IPS-20b (cell line): ENCODE results near the gene TMEM9B.
"Not testable (repeated sequence)": the region's sequence is repeated elsewhere in the genome, so short reads cannot be mapped to it uniquely, and the experiment has no call there.

Experiments used
- H3K27ac ChIP-seq: one replicate; pipeline ENCODE4 v1.5.1; 2013; ENCODE audit warnings: low read length
- H3K27me3 ChIP-seq: 2 replicates; pipeline ENCODE4 v1.6.1; 2013; ENCODE audit warnings: mild to moderate bottlenecking, low read length, inconsistent platforms; ENCODE audit not compliant: insufficient read depth
- H3K36me3 ChIP-seq: 2 replicates; pipeline ENCODE4 v1.6.1; 2013; ENCODE audit warnings: low read depth, mild to moderate bottlenecking, inconsistent platforms, low read length, moderate library complexity; ENCODE audit not compliant: insufficient read depth
- H3K4me1 ChIP-seq: 2 replicates; pipeline ENCODE4 v1.6.1; 2013; ENCODE audit warnings: mild to moderate bottlenecking, control low read depth, inconsistent platforms, low read length, moderate library complexity; ENCODE audit not compliant: insufficient read depth
- H3K4me3 ChIP-seq: 2 replicates; pipeline ENCODE4 v1.5.1; 2013; ENCODE audit warnings: mild to moderate bottlenecking, low read length, inconsistent platforms
- H3K9ac ChIP-seq: 2 replicates; pipeline ENCODE4 v1.6.1; 2013; ENCODE audit warnings: low read depth, mild to moderate bottlenecking, inconsistent platforms, low read length, moderate library complexity
- H3K9me3 ChIP-seq: 2 replicates; pipeline ENCODE4 v1.6.1; 2013; ENCODE audit warnings: mild to moderate bottlenecking, low read depth, low read length, inconsistent platforms; ENCODE audit not compliant: insufficient read depth

Gene TMEM9B

GRCh38 chr11:8998017-8998416 lies 33.8 kb upstream of the TMEM9B start:
- no peak overlapping the region for H3K9ac ChIP-seq
- H3K36me3 ChIP-seq, result no peaks in the 10 kb centered on the region
- H3K4me1 ChIP-seq, result peaks cover 4% of the 10 kb centered on the region
- H3K27me3 ChIP-seq, result peaks cover 30% of the 10 kb centered on the region
- H3K27ac ChIP-seq, result no peak overlapping the region
- no peaks in the 10 kb centered on the region for H3K9me3 ChIP-seq
- no peak overlapping the region for H3K4me3 ChIP-seq

- H3K4me3 ChIP-seq, result no peak overlapping the region
- no peaks in the 10 kb centered on the region for H3K36me3 ChIP-seq
- no peak overlapping the region for H3K9ac ChIP-seq
- no peak overlapping the region for H3K27ac ChIP-seq
- H3K27me3 ChIP-seq, result peaks cover 25% of the 10 kb centered on the region
- H3K4me1 ChIP-seq, result no peaks in the 10 kb centered on the region
- H3K9me3 ChIP-seq, result no peaks in the 10 kb centered on the region
Observed at GRCh38 chr11:8997451-8997850, 33.2 kb upstream of the TMEM9B start.

GRCh38 chr11:8989453-8989852 lies 25.2 kb upstream of the TMEM9B start:
- Histone ChIP-seq H3K4me1 (peaks cover 5% of the 10 kb centered on the region; the same call in 1 of the 2 replicates), H3K9me3 (no peaks in the 10 kb centered on the region), H3K36me3 (no peaks in the 10 kb centered on the region), H3K9ac (no peak overlapping the region), H3K4me3 (no peak overlapping the region), H3K27ac (no peak overlapping the region), H3K27me3 (no peaks in the 10 kb centered on the region)

DNA sequence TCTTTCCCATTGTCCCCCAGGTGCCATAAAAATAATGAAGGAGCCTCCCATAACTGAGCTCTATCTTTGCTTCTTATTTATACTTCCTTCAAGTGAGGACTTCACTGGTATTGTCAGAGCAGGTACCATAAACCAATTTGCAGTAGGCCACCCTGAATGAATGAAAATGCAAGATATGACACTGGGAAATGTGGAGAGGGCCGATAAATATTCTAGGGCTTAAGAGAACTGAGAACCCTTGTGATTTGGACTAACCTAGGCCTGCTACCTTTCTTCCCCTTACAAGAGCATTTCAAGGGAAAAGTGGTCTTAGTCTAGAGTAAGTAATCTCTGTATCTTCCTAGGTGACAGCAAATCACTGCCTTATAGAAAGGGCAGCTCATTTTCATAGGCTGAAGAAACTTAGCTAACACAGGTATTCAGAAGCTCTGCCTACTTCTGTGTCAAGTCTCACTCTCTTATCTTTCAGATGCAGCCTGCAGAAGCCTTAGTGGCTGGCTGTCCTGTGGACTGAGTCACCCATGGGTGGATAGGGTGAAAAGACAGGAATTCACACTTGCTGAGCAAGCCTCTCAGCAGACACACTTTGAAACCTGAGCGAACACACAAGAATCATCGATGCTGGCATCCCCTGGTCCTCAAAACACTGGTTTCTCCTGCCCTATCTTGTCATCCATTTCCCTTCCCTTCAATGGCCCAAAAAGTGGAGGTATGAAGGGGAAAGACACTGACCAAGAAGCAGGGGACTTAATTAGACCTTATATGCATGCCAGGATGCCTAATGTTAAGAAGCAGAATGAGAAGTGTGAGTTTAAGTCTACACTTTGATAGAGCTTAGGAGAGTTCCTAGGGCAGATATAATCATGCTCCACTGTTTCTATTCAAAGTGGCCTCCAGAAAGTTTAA lies 24.3 kb upstream of the TMEM9B start:
- no peak overlapping the region for H3K27ac ChIP-seq
- H3K4me1 ChIP-seq, result peaks cover 5% of the 10 kb centered on the region; the same call in 1 of the 2 replicates
- H3K36me3 ChIP-seq, result no peaks in the 10 kb centered on the region
- H3K4me3 ChIP-seq, result no peak overlapping the region
- H3K9ac ChIP-seq, result no peak overlapping the region
- H3K27me3 ChIP-seq, result no peaks in the 10 kb centered on the region
- no peaks in the 10 kb centered on the region for H3K9me3 ChIP-seq

- peaks cover 5% of the 10 kb centered on the region; the same call in 1 of the 2 replicates for H3K4me1 ChIP-seq
- H3K9ac ChIP-seq, result no peak overlapping the region
- no peak overlapping the region for H3K4me3 ChIP-seq
- no peak overlapping the region for H3K27ac ChIP-seq
- no peaks in the 10 kb centered on the region for H3K9me3 ChIP-seq
- no peaks in the 10 kb centered on the region for H3K36me3 ChIP-seq
- H3K27me3 ChIP-seq, result no peaks in the 10 kb centered on the region
Observed at GRCh38 chr11:8987446-8987845, 23.2 kb upstream of the TMEM9B start.

- H3K4me3 ChIP-seq, H3K4me1 ChIP-seq, H3K27me3 ChIP-seq, H3K9ac ChIP-seq, H3K9me3 ChIP-seq, H3K36me3 ChIP-seq, H3K27ac ChIP-seq: not testable (repeated sequence)
Observed at GRCh38 chr11:8986772-8987171, 22.5 kb upstream of the TMEM9B start.

DNA sequence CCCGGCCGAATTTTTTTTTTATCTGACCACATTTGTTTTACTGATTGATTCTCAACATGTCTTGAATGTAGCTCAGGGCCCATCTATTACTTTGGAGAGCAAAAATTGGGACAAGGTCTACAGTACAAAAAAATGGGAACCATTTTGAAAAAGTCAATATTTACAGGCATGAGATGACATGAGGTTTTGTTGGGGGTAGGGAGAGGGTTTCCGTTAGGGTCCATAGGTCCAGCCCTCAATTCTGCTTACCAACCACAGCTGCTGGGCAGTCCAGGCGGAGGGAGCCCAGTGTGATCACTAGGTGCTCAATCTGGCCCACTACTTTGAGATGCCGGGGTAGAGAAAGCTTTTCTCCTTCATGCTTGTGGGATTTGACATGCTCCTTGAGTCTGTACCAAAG lies 21.2 kb upstream of the TMEM9B start:
- no peaks in the 10 kb centered on the region for H3K27me3 ChIP-seq
- no peak overlapping the region for H3K4me3 ChIP-seq
- H3K27ac ChIP-seq, result no peak overlapping the region
- no peaks in the 10 kb centered on the region for H3K36me3 ChIP-seq
- peaks cover 5% of the 10 kb centered on the region; the same call in 1 of the 2 replicates for H3K4me1 ChIP-seq
- H3K9me3 ChIP-seq, result no peaks in the 10 kb centered on the region
- no peak overlapping the region for H3K9ac ChIP-seq

GRCh38 chr11:8983552-8983951 lies 19.3 kb upstream of the TMEM9B start:
- H3K9me3 ChIP-seq, result no peaks in the 10 kb centered on the region
- no peaks in the 10 kb centered on the region for H3K27me3 ChIP-seq
- no peak overlapping the region for H3K9ac ChIP-seq
- no peak overlapping the region for H3K4me3 ChIP-seq
- H3K27ac ChIP-seq, result no peak overlapping the region
- H3K4me1 ChIP-seq, result no peaks in the 10 kb centered on the region; the same call in 1 of the 2 replicates
- H3K36me3 ChIP-seq, result no peaks in the 10 kb centered on the region

GRCh38 chr11:8980485-8980884 lies 16.2 kb upstream of the TMEM9B start:
- Histone ChIP-seq H3K36me3 (no peaks in the 10 kb centered on the region), H3K4me1 (no peaks in the 10 kb centered on the region), H3K27ac (no peak overlapping the region), H3K4me3 (no peak overlapping the region), H3K9ac (no peak overlapping the region), H3K27me3 (no peaks in the 10 kb centered on the region), H3K9me3 (no peaks in the 10 kb centered on the region)

- H3K4me3 ChIP-seq, H3K27ac ChIP-seq, H3K9me3 ChIP-seq, H3K36me3 ChIP-seq, H3K4me1 ChIP-seq, H3K9ac ChIP-seq, H3K27me3 ChIP-seq: not testable (repeated sequence)
Observed at GRCh38 chr11:8979365-8979764, 15.1 kb upstream of the TMEM9B start.

DNA sequence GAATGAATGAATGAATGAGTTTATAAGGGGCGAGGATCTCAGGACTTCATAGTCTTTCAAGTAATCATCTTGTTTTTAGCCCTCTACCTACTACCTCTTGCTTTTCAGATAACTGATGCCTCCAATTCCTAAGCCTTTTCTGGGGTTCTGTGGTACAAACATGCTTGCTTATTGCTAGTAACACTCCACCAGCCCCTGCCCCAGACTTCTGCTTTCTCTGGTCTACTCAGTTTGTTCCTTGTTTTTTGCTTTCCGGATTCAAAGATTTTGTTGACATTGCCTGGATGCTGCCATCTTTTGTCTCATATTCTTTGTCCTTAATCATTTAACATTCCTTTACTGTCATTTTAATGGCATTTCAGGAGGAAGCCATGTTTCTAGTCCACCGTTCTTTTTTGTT lies 8.9 kb upstream of the TMEM9B start:
- Histone ChIP-seq H3K27me3 (no peaks in the 10 kb centered on the region), H3K9me3 (no peaks in the 10 kb centered on the region), H3K4me3 (no peak overlapping the region), H3K9ac (no peak overlapping the region), H3K4me1 (no peaks in the 10 kb centered on the region), H3K27ac (no peak overlapping the region), H3K36me3 (no peaks in the 10 kb centered on the region)

DNA sequence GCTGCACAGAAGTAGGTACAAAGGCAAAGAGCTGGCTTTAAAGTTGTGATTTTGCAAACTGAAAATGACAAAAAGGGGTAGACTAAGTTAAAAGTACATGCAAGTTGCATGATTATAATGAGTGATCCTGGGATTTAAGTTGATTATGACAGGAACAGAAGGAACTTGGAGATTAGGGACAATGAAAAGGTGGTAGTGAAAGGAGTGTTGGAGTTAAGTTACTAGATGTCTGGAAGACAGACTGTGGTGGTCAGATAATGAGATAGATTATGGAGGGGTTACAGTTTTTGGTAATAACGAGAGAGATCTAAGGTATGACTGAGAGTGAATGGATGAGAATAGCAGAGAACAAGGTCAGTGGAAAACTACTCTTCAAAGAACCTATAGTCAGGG lies 7.7 kb upstream of the TMEM9B start:
- Histone ChIP-seq H3K9me3 (no peaks in the 10 kb centered on the region), H3K36me3 (no peaks in the 10 kb centered on the region), H3K27me3 (no peaks in the 10 kb centered on the region), H3K27ac (no peak overlapping the region), H3K4me3 (no peak overlapping the region), H3K4me1 (no peaks in the 10 kb centered on the region), H3K9ac (no peak overlapping the region)
